ENCODE measurements around the gene DENND4B. TPM values are rescaled to one million over a fixed set of nuclear protein-coding genes. Genes with fewer than 3 reads are reported as not detected.
"Not testable (repeated sequence)": the region's sequence is repeated elsewhere in the genome, so short reads cannot be mapped to it uniquely, and the experiment has no call there.

Gene DENND4B
- total RNA-seq, 2 donors from 2014 or later: 22.0 to 26.6 TPM

- DNase-seq (ENCODE audit: low spot score): no peak
- H3K4me3 ChIP-seq: no peak overlapping the region
- H3K9me3 ChIP-seq: no peaks in the 10 kb centered on the region
Observed at GRCh38 chr1:153908071-153908470, 38.4 kb downstream of the DENND4B start.

GRCh38 chr1:153907134-153907533 lies 39.4 kb downstream of the DENND4B start:
- Histone ChIP-seq H3K4me1 (peaks cover 0 to 15% of the 10 kb centered on the region in 2 donors), H3K27ac (no peak overlapping the region), H3K9me3 (no peaks in the 10 kb centered on the region), H3K4me3 (no peak overlapping the region), H3K36me3 (no peaks in the 10 kb centered on the region), H3K27me3 (no peaks in the 10 kb centered on the region)
- TF ChIP-seq CTCF (IDR thresholded peaks at IDR 0.05): no peak
- DNase-seq (ENCODE audit: low spot score): no peak

More at GRCh38 chr1:153908071-153908470, 38.4 kb downstream of the DENND4B start:
- TF ChIP-seq CTCF (IDR thresholded peaks at IDR 0.05): no peak
- Histone ChIP-seq H3K27me3 (no peaks in the 10 kb centered on the region), H3K4me1 (peaks cover 0 to 15% of the 10 kb centered on the region in 2 donors), H3K36me3 (no peaks in the 10 kb centered on the region), H3K27ac (no peak overlapping the region)

GRCh38 chr1:153906396-153906795 lies 40.1 kb downstream of the DENND4B start:
- H3K4me1 ChIP-seq: peaks cover 0 to 15% of the 10 kb centered on the region in 2 donors
- no peak overlapping the region for H3K27ac ChIP-seq
- H3K27me3 ChIP-seq: no peaks in the 10 kb centered on the region
- no peak for DNase-seq (ENCODE audit: low spot score)
- H3K9me3 ChIP-seq: no peaks in the 10 kb centered on the region
- no peak overlapping the region for H3K4me3 ChIP-seq
- no peaks in the 10 kb centered on the region for H3K36me3 ChIP-seq
- no peak for TF ChIP-seq CTCF (IDR thresholded peaks at IDR 0.05)

GRCh38 chr1:153905908-153906307 lies 40.6 kb downstream of the DENND4B start:
- not testable (repeated sequence) for H3K36me3 ChIP-seq; H3K4me3 ChIP-seq; H3K27me3 ChIP-seq; DNase-seq (ENCODE audit: low spot score); H3K27ac ChIP-seq; H3K9me3 ChIP-seq
- H3K4me1 ChIP-seq: peaks cover 0 to 15% of the 10 kb centered on the region in 2 donors

- Histone ChIP-seq H3K9me3 (no peaks in the 10 kb centered on the region), H3K27me3 (no peaks in the 10 kb centered on the region), H3K27ac (peak overlapping the region in 1 of 2 donors; percentile 20), H3K4me1 (peaks cover 0 to 15% of the 10 kb centered on the region in 2 donors), H3K4me3 (no peak overlapping the region), H3K36me3 (peaks cover 4% of the 10 kb centered on the region)
- TF ChIP-seq CTCF (IDR thresholded peaks at IDR 0.05): no peak
- DNase-seq (ENCODE audit: low spot score): peak; percentile 59
Observed at GRCh38 chr1:153903841-153904455, 42.6 kb downstream of the DENND4B start.

- no peak for DNase-seq (ENCODE audit: low spot score)
- Histone ChIP-seq H3K9me3 (no peaks in the 10 kb centered on the region), H3K4me1 (peaks cover 0 to 8% of the 10 kb centered on the region in 2 donors), H3K4me3 (no peak overlapping the region), H3K36me3 (peaks cover 11% of the 10 kb centered on the region), H3K27ac (no peak overlapping the region), H3K27me3 (no peaks in the 10 kb centered on the region)
- TF ChIP-seq CTCF (IDR thresholded peaks at IDR 0.05): no peak
Observed at GRCh38 chr1:153899509-153899908, 47.0 kb downstream of the DENND4B start.

GRCh38 chr1:153895866-153896265 lies 50.7 kb downstream of the DENND4B start:
- H3K27me3 ChIP-seq; H3K4me1 ChIP-seq; H3K9me3 ChIP-seq; H3K27ac ChIP-seq; DNase-seq (ENCODE audit: low spot score); H3K4me3 ChIP-seq: not testable (repeated sequence)
- H3K36me3 ChIP-seq: peaks cover 11% of the 10 kb centered on the region

GRCh38 chr1:153891042-153891441 lies 55.5 kb downstream of the DENND4B start:
- not testable (repeated sequence) for H3K9me3 ChIP-seq; DNase-seq (ENCODE audit: low spot score); H3K27ac ChIP-seq; H3K36me3 ChIP-seq; H3K27me3 ChIP-seq; H3K4me3 ChIP-seq
- H3K4me1 ChIP-seq: peaks cover 0 to 25% of the 10 kb centered on the region in 2 donors
